ENCODE data around the gene AIG1. TPM values are rescaled to one million over a fixed set of nuclear protein-coding genes. Genes with fewer than 3 reads are reported as not detected.

Gene AIG1
- total and polyA plus RNA-seq, 7 experiments from 2014 or later = 6.8 to 21.8 (median 10.5) TPM

- CTCF ChIA-PET = no interaction called here
Measured at GRCh38 chr6:143185288-143185687, 124.6 kb downstream of the AIG1 start.

DNA sequence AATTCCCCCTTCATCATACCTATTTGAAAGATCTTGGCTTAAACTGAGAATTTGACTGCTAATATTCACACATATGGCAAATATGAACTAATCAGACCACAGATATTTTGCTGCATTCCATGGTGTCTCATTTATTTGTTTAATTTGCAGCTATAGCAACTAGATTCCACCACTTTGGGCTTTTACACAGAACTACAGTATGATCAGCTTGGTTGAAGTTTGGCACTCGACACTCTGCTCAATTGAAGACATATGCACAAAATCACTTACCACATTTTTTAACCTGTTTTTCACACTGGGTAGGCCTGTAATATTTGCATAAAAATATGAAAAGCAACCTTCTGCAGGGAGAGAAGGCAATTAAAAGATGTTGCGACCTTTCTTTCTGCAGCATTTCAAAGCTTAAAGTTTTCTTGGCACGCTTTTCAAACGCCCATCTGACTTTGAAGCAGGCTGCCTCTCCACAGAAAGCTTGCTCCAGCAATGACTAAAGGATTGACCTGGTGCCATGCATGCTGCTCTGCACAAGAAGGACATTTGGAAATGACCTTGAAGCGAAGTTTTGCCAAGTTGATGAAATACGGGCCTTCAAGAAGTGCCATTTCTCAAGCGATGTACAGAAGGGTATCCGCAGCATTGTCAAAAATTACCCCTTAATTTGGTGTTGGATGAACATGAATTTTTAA is 126.7 kb downstream of the AIG1 start:
- H3K36me3 Mint-ChIP-seq = peaks cover 0 to 65% (median 42%) of the 10 kb centered on the region in 5 donors
- CTCF ChIA-PET = no interaction called here
- H3K9me3 Mint-ChIP-seq = peaks cover 0 to 3% (median 0%) of the 10 kb centered on the region in 11 donors

More at GRCh38 chr6:143185288-143185687, 124.6 kb downstream of the AIG1 start:
- Mint-ChIP-seq H3K36me3 (peaks cover 0 to 64% (median 41%) of the 10 kb centered on the region in 5 donors), H3K4me1 (peaks cover 0 to 4% (median 0%) of the 10 kb centered on the region in 7 donors), H3K4me3 (no peak overlapping the region), H3K9me3 (peaks cover 0 to 3% (median 0%) of the 10 kb centered on the region in 11 donors), H3K27me3 (no peaks in the 10 kb centered on the region), H3K27ac (no peak overlapping the region)
- no peak for ATAC-seq
- Histone ChIP-seq H3K4me3 (ENCODE audit: low read length) (no peak overlapping the region), H3K9me3 (ENCODE audit: control insufficient read depth in 2 of 3, low read length in 3 of 3) (no peaks in the 10 kb centered on the region), H3K27me3 (ENCODE audit: control insufficient read depth in 2 of 2, insufficient read depth in 2 of 2, low read length in 2 of 2) (no peaks in the 10 kb centered on the region), H3K36me3 (ENCODE audit: control insufficient read depth in 2 of 3, insufficient read depth in 3 of 3, low read length in 3 of 3) (no peaks in the 10 kb centered on the region), H3K27ac (ENCODE audit: low read depth, low read length) (no peak overlapping the region), H3K4me1 (ENCODE audit: control insufficient read depth in 2 of 2, insufficient read depth in 2 of 2, low read length in 2 of 2) (no peaks in the 10 kb centered on the region)
- no peak for DNase-seq
- POLR2A ChIA-PET = no interaction called here
- intact Hi-C loops (cut with micrococcal nuclease) = no loop called here

GRCh38 chr6:143188292-143188691 is 127.6 kb downstream of the AIG1 start:
- no peaks in the 10 kb centered on the region for H3K9me3 ChIP-seq (ENCODE audit: control insufficient read depth in 2 of 3, low read length in 3 of 3)
- Mint-ChIP-seq H3K27ac (no peak overlapping the region), H3K4me1 (peaks cover 0 to 4% (median 0%) of the 10 kb centered on the region in 7 donors), H3K27me3 (no peaks in the 10 kb centered on the region), H3K36me3 (peaks cover 0 to 61% (median 36%) of the 10 kb centered on the region in 5 donors), H3K4me3 (no peak overlapping the region), H3K9me3 (peaks cover 0 to 3% (median 0%) of the 10 kb centered on the region in 11 donors)
- no peaks in the 10 kb centered on the region for H3K27me3 ChIP-seq (ENCODE audit: control insufficient read depth in 2 of 2, insufficient read depth in 2 of 2, low read length in 2 of 2)
- ChIA-PET CTCF (no interaction called here), POLR2A (no interaction called here)
- no peak for ATAC-seq
- no peaks in the 10 kb centered on the region for H3K4me1 ChIP-seq (ENCODE audit: control insufficient read depth in 2 of 2, insufficient read depth in 2 of 2, low read length in 2 of 2)
- DNase-seq = no peak
- H3K4me3 ChIP-seq (ENCODE audit: low read length) = no peak overlapping the region
- intact Hi-C loops (cut with micrococcal nuclease) = no loop called here
- no peak overlapping the region for H3K27ac ChIP-seq (ENCODE audit: low read depth, low read length)
- no peaks in the 10 kb centered on the region for H3K36me3 ChIP-seq (ENCODE audit: control insufficient read depth in 2 of 3, insufficient read depth in 3 of 3, low read length in 3 of 3)

More for the DNA sequence above, 126.7 kb downstream of the AIG1 start:
- H3K4me1 Mint-ChIP-seq = peaks cover 0 to 4% (median 0%) of the 10 kb centered on the region in 7 donors
- no peaks in the 10 kb centered on the region for H3K27me3 Mint-ChIP-seq
- H3K4me1 ChIP-seq (ENCODE audit: control insufficient read depth in 2 of 2, insufficient read depth in 2 of 2, low read length in 2 of 2) = no peaks in the 10 kb centered on the region
- no peak overlapping the region for H3K27ac ChIP-seq (ENCODE audit: low read depth, low read length)
- no peak for ATAC-seq
- no peaks in the 10 kb centered on the region for H3K27me3 ChIP-seq (ENCODE audit: control insufficient read depth in 2 of 2, insufficient read depth in 2 of 2, low read length in 2 of 2)
- no peak overlapping the region for H3K4me3 Mint-ChIP-seq
- POLR2A ChIA-PET = no interaction called here
- intact Hi-C loops (cut with micrococcal nuclease) = no loop called here
- H3K9me3 ChIP-seq (ENCODE audit: control insufficient read depth in 2 of 3, low read length in 3 of 3) = no peaks in the 10 kb centered on the region
- DNase-seq = no peak
- H3K27ac Mint-ChIP-seq = no peak overlapping the region
- H3K4me3 ChIP-seq (ENCODE audit: low read length) = no peak overlapping the region
- H3K36me3 ChIP-seq (ENCODE audit: control insufficient read depth in 2 of 3, insufficient read depth in 3 of 3, low read length in 3 of 3) = no peaks in the 10 kb centered on the region

- H3K27ac ChIP-seq (ENCODE audit: low read depth, low read length) = no peak overlapping the region
- H3K36me3 Mint-ChIP-seq = peaks cover 0 to 53% (median 28%) of the 10 kb centered on the region in 5 donors
- no peaks in the 10 kb centered on the region for H3K9me3 ChIP-seq (ENCODE audit: control insufficient read depth in 2 of 3, low read length in 3 of 3)
- intact Hi-C loops (cut with micrococcal nuclease) = no loop called here
- no peaks in the 10 kb centered on the region for H3K36me3 ChIP-seq (ENCODE audit: control insufficient read depth in 2 of 3, insufficient read depth in 3 of 3, low read length in 3 of 3)
- DNase-seq = no peak
- H3K27me3 Mint-ChIP-seq = no peaks in the 10 kb centered on the region
- no peaks in the 10 kb centered on the region for H3K4me1 ChIP-seq (ENCODE audit: control insufficient read depth in 2 of 2, insufficient read depth in 2 of 2, low read length in 2 of 2)
- H3K4me3 ChIP-seq (ENCODE audit: low read length) = no peak overlapping the region
- CTCF ChIA-PET = no interaction called here
- peaks cover 0 to 3% (median 0%) of the 10 kb centered on the region in 11 donors for H3K9me3 Mint-ChIP-seq
- no peaks in the 10 kb centered on the region for H3K4me1 Mint-ChIP-seq
- POLR2A ChIA-PET = no interaction called here
- no peak for ATAC-seq
- H3K27me3 ChIP-seq (ENCODE audit: control insufficient read depth in 2 of 2, insufficient read depth in 2 of 2, low read length in 2 of 2) = no peaks in the 10 kb centered on the region
- H3K27ac Mint-ChIP-seq = no peak overlapping the region
- H3K4me3 Mint-ChIP-seq = no peak overlapping the region
Measured at GRCh38 chr6:143191361-143191760, 130.7 kb downstream of the AIG1 start.

DNA sequence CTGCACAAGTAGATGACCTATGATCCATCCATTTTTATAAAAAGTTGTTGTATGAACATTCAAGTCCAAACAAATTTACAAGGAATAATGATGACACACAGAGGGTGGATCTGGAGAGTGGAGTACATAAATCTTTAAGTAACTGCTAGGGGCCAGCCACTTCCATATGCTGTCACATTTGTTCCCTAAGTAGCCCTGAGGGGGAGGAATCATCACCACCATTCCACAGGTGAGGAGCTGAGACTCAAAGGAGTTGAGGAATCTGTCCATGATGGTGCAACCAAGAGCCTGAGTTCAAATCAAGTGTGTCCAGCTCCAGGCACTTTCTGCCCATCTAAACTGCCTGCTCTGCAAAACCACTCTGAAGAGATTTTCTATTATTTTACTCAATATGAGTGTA is 132.1 kb downstream of the AIG1 start:
- no peaks in the 10 kb centered on the region for H3K9me3 ChIP-seq (ENCODE audit: control insufficient read depth in 2 of 3, low read length in 3 of 3)
- peaks cover 0 to 3% (median 0%) of the 10 kb centered on the region in 11 donors for H3K9me3 Mint-ChIP-seq
- no peak overlapping the region for H3K27ac Mint-ChIP-seq
- H3K27me3 ChIP-seq (ENCODE audit: control insufficient read depth in 2 of 2, insufficient read depth in 2 of 2, low read length in 2 of 2) = no peaks in the 10 kb centered on the region
- H3K4me3 Mint-ChIP-seq = no peak overlapping the region
- ATAC-seq (no peak), DNase-seq (no peak)
- no peaks in the 10 kb centered on the region for H3K4me1 Mint-ChIP-seq
- intact Hi-C loops (cut with micrococcal nuclease) = no loop called here
- H3K4me3 ChIP-seq (ENCODE audit: low read length) = no peak overlapping the region
- H3K27me3 Mint-ChIP-seq = no peaks in the 10 kb centered on the region
- no peaks in the 10 kb centered on the region for H3K36me3 ChIP-seq (ENCODE audit: control insufficient read depth in 2 of 3, insufficient read depth in 3 of 3, low read length in 3 of 3)
- H3K36me3 Mint-ChIP-seq = peaks cover 0 to 47% (median 25%) of the 10 kb centered on the region in 5 donors
- no peak overlapping the region for H3K27ac ChIP-seq (ENCODE audit: low read depth, low read length)
- H3K4me1 ChIP-seq (ENCODE audit: control insufficient read depth in 2 of 2, insufficient read depth in 2 of 2, low read length in 2 of 2) = no peaks in the 10 kb centered on the region
- ChIA-PET POLR2A (no interaction called here), CTCF (no interaction called here)

GRCh38 chr6:143193571-143194094 is 132.9 kb downstream of the AIG1 start:
- intact Hi-C loops (cut with micrococcal nuclease) = no loop called here
- H3K27me3 ChIP-seq (ENCODE audit: control insufficient read depth in 2 of 2, insufficient read depth in 2 of 2, low read length in 2 of 2) = no peaks in the 10 kb centered on the region
- DNase-seq (no peak), ATAC-seq (no peak)
- no peak overlapping the region for H3K27ac Mint-ChIP-seq
- no peak overlapping the region for H3K4me3 ChIP-seq (ENCODE audit: low read length)
- H3K36me3 Mint-ChIP-seq = peaks cover 0 to 47% (median 25%) of the 10 kb centered on the region in 5 donors
- peaks cover 0 to 3% (median 0%) of the 10 kb centered on the region in 11 donors for H3K9me3 Mint-ChIP-seq
- no peaks in the 10 kb centered on the region for H3K4me1 Mint-ChIP-seq
- no peak overlapping the region for H3K27ac ChIP-seq (ENCODE audit: low read depth, low read length)
- H3K36me3 ChIP-seq (ENCODE audit: control insufficient read depth in 2 of 3, insufficient read depth in 3 of 3, low read length in 3 of 3) = no peaks in the 10 kb centered on the region
- ChIA-PET CTCF (no interaction called here), POLR2A (no interaction called here)
- H3K9me3 ChIP-seq (ENCODE audit: control insufficient read depth in 2 of 3, low read length in 3 of 3) = no peaks in the 10 kb centered on the region
- H3K4me3 Mint-ChIP-seq = no peak overlapping the region
- no peaks in the 10 kb centered on the region for H3K4me1 ChIP-seq (ENCODE audit: control insufficient read depth in 2 of 2, insufficient read depth in 2 of 2, low read length in 2 of 2)
- H3K27me3 Mint-ChIP-seq = no peaks in the 10 kb centered on the region

- intact Hi-C loops (cut with micrococcal nuclease) = no loop called here
- no peaks in the 10 kb centered on the region for H3K27me3 ChIP-seq (ENCODE audit: control insufficient read depth in 2 of 2, insufficient read depth in 2 of 2, low read length in 2 of 2)
- H3K4me3 ChIP-seq (ENCODE audit: low read length) = no peak overlapping the region
- H3K4me1 ChIP-seq (ENCODE audit: control insufficient read depth in 2 of 2, insufficient read depth in 2 of 2, low read length in 2 of 2) = no peaks in the 10 kb centered on the region
- no peaks in the 10 kb centered on the region for H3K36me3 ChIP-seq (ENCODE audit: control insufficient read depth in 2 of 3, insufficient read depth in 3 of 3, low read length in 3 of 3)
- no peaks in the 10 kb centered on the region for H3K27me3 Mint-ChIP-seq
- H3K36me3 Mint-ChIP-seq = peaks cover 0 to 48% (median 25%) of the 10 kb centered on the region in 5 donors
- H3K9me3 ChIP-seq (ENCODE audit: control insufficient read depth in 2 of 3, low read length in 3 of 3) = no peaks in the 10 kb centered on the region
- no peaks in the 10 kb centered on the region for H3K4me1 Mint-ChIP-seq
- H3K27ac ChIP-seq (ENCODE audit: low read depth, low read length) = no peak overlapping the region
- peaks cover 0 to 3% (median 0%) of the 10 kb centered on the region in 11 donors for H3K9me3 Mint-ChIP-seq
- no peak overlapping the region for H3K27ac Mint-ChIP-seq
- ATAC-seq (no peak), DNase-seq (no peak)
- POLR2A ChIA-PET = no interaction called here
- CTCF ChIA-PET = no interaction called here
- H3K4me3 Mint-ChIP-seq = no peak overlapping the region
Measured at GRCh38 chr6:143194095-143194589, 133.5 kb downstream of the AIG1 start.

Data from naive thymus-derived CD4-positive, alpha-beta T cell (primary cell).